Stimulated activated CD8-positive, alpha-beta memory T cell treated with anti-CD3 and anti-CD28 coated beads, Interleukin-12 subunit alpha, Interleukin-12 subunit beta, amount 100 ng/mL, for 4 hours (primary cell): ENCODE measurements around the gene NOD1.
"Not testable (repeated sequence)": the region's sequence is repeated elsewhere in the genome, so short reads cannot be mapped to it uniquely, and the experiment has no call there.

Experiments
- DNase-seq: peaks from one replicate; pipeline ENCODE4 v3.0.0-alpha.2; 2020; ENCODE audit warnings: low read depth

The NOD1 gene

GRCh38 chr7:30411897-30412296, 66.7 kb downstream of the NOD1 start:
- DNase-seq: no peak

GRCh38 chr7:30411173-30411572, 67.4 kb downstream of the NOD1 start:
- no peak for DNase-seq

GRCh38 chr7:30406664-30407425, 71.7 kb downstream of the NOD1 start:
- no peak for DNase-seq

GRCh38 chr7:30405179-30405578, 73.4 kb downstream of the NOD1 start:
- no peak for DNase-seq

GRCh38 chr7:30403477-30403876, 75.1 kb downstream of the NOD1 start:
- DNase-seq: no peak

- DNase-seq: no peak
Observed at GRCh38 chr7:30396389-30396788, 82.2 kb downstream of the NOD1 start.

GRCh38 chr7:30395676-30396075, 82.9 kb downstream of the NOD1 start:
- DNase-seq: no peak

- no peak for DNase-seq
Observed at GRCh38 chr7:30391806-30392205, 86.8 kb downstream of the NOD1 start.

- no peak for DNase-seq
Observed at GRCh38 chr7:30390736-30391636, 87.6 kb downstream of the NOD1 start.

GRCh38 chr7:30389791-30390190, 88.8 kb downstream of the NOD1 start:
- DNase-seq: no peak

- DNase-seq: no peak
Observed at GRCh38 chr7:30382607-30383006, 96.0 kb downstream of the NOD1 start.

- DNase-seq: not testable (repeated sequence)
Observed at GRCh38 chr7:30380824-30381223, 97.8 kb downstream of the NOD1 start.

- no peak for DNase-seq
Observed at GRCh38 chr7:30380294-30380693, 98.3 kb downstream of the NOD1 start.

GRCh38 chr7:30379741-30380140, 98.8 kb downstream of the NOD1 start:
- DNase-seq: no peak

GRCh38 chr7:30379131-30379530, 99.5 kb downstream of the NOD1 start:
- DNase-seq: no peak

- DNase-seq: no peak
Observed at GRCh38 chr7:30378275-30378674, 100.3 kb downstream of the NOD1 start.
